Glomerular endothelial cell (primary cell): Measurements from ENCODE around the gene CKM. TPM values are rescaled to one million over a fixed set of nuclear protein-coding genes. Genes with fewer than 3 reads are reported as not detected.
"Not testable (repeated sequence)": the region's sequence is repeated elsewhere in the genome, so short reads cannot be mapped to it uniquely, and the experiment has no call there.

Experiments
- DNase-seq: peaks from one replicate; pipeline ENCODE4 v3.0.0-alpha.2; 2011; ENCODE audit warnings: low read depth, low spot score; ENCODE audit errors: extremely low read depth
- total RNA-seq: library from RNA; depleted of rRNA; stranded (reverse); fragments of >200 nt; gene quantifications from 2 replicates; pipeline ENCODE4 v1.2.3, GENCODE V29; 2015

CKM gene
- total RNA-seq, 1 donor from 2014 or later, result not detected

DNA sequence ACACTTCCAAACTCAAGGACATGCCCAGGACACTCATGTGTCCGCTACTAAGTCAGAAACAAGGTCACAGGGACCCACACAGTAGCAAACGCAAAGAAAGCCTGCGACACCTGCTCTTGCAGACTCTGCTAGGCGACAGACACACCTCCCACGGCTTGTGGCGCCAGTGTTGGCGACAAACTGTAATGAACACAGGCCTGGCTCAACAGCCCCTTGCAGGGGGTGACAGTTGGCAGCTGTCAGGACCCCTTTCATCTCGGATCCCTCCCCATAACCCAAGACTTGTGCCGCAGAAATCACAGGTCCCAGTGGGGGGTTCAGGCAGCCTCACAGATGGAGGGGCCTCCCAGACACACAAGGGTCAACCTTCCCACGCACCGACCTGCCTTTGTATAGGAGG, 364 bp downstream of the CKM start:
- no peak for DNase-seq

- no peak for DNase-seq
These were observed 827 bp downstream of the CKM start for GRCh38 chr19:45321848-45322247.

DNA sequence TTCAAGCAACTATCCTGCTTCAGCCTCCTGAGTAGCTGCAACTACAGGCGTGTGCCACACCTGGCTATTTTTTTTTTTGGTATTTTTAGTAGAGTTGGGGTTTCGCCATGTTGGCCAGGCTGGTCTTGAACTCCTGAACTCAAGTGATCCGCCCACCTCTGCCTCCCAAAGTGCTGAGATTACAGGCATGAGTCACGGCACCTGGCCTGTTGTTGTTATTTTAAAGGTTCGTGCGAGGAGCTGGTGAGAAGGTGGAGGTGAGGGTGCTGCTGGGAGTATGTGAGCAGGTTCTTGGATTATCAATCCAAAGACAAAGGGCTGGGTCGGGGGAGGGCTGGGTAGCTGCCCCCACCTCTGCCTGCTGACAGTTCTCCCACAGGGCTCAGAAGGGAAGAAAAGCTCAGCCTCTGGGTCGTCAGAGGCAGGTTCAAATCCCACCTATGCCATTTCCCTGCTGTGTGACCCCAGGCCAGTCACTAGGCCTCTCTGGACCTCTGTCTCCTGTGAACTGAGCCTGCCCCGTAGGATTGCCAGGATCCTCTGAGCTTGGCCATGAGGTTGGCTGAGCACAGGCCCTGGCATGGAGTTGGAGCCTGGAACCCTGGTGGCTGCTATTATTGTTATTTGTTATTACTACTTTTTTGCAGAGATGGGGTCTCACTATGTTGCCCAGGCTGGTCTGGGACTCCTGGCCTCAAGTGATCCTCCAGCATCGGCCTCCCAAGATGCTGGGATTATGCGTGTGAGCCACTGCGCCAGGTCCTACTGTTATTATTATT, 1.5 kb downstream of the CKM start:
- DNase-seq, result no peak

GRCh38 chr19:45315304-45315703, 7.4 kb downstream of the CKM start:
- no peak for DNase-seq

DNA sequence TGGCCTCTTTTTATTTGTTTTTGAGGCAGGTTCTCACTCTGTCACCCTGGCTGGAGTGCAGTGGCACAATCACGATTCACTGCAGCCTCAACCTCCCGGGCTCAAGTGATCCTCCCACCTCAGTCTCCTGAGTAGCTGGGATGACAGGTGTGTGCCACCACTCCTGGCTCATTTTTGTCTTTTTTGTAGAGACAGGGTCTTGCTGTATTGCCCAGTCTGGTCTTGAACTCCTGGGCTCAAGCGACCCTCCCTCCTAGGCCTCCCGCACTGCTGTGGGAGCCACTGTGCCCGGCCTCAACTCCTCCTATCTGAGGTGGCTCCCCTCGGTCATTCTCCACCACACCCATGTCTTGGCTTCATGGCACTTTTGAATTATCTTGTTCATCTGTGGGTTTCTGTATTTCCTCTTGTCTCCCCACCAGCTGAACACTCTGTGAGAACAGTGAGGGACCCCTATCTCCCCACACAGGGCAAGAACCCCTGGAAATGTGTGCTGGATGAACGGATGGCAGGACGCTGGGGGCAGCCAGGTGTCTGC, 7.9 kb downstream of the CKM start:
- DNase-seq, result no peak

- not testable (repeated sequence) for DNase-seq
These were observed 10.4 kb downstream of the CKM start for GRCh38 chr19:45312285-45312684.

GRCh38 chr19:45311621-45312020, 11.1 kb downstream of the CKM start:
- no peak for DNase-seq

DNA sequence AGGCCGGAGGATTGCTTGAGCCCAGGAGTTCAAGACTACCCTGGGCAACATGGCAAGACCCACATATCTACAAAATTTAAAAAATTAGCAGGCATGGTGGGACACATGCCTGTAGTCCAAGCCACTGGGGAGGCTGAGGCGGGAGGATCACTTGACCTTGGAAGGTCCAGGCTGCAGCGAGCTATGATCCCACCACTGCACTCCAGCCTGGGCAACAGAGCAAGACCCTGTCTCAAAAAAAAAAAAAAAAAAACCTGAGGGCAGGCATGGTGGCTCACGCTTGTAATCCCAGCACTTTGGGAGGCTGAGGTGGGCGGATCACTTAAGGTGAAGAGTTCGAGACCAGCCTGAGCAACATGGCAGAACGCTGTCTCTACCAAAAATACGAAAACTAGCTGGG, 13.4 kb downstream of the CKM start:
- DNase-seq, result not testable (repeated sequence)

DNA sequence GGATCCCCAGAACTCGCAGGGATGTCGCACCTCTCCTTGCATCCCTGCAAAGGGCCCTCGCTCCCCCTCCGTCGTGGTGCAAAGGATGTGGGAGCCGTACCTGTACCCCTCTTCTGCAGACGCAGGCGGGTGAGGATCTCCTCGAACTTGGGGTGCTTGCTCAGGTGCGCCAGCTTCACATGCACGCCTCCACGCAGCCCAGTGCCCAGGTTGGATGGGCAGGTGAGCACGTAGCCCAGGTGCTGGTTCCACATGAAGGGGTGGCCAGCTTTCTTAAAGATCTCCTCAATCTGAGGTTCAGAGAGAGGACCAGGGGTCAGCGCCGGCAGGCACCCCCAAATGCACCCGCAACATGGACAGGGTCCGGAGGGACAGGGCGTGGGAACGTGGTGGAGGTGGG, 15.3 kb downstream of the CKM start:
- DNase-seq, result no peak

DNA sequence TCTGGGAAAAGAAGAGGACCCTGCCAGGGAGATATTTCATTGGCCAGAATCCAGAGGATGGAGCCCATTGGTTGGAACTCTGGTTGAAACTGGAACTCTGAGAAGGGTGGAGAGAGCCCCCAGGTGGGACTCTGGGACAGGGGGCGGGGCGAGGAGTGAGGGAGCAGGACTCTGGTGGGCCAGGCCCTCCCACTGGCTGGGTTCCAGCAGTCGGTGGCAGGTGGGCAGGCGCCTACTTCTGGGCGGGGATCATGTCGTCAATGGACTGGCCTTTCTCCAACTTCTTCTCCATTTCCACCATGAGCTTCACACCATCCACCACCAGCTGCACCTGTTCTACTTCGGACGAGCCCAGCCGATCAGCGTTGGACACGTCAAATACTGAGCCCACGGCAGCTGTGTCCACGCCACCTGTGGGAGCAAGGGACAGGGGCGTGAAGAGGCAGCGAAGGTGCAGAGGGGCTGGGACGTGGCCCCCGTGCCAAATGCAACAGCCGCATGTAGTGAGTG, 16.1 kb downstream of the CKM start:
- no peak for DNase-seq

- DNase-seq, result no peak
These were observed 16.6 kb downstream of the CKM start for GRCh38 chr19:45306040-45306439.

DNA sequence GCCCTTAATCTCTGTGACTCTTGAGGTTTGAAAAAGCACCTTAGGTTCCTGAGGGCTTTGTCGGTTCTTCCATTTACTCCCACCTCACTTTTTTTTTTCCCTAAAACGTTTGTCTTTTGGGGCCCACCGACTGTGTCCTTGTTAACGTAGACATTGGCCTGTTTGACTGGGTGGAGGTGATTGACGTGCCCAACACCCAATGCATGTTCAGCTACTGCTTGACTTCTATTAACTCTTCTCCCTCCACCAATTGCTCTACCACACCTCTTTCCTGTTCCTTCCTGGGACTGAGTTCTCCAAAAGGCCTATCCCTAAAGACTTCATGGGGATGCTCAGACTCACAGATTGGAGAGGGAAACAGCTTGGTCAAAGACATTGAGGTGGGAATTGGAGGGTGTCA, 17.3 kb downstream of the CKM start:
- DNase-seq, result no peak

GRCh38 chr19:45305007-45305406, 17.7 kb downstream of the CKM start:
- no peak for DNase-seq

DNA sequence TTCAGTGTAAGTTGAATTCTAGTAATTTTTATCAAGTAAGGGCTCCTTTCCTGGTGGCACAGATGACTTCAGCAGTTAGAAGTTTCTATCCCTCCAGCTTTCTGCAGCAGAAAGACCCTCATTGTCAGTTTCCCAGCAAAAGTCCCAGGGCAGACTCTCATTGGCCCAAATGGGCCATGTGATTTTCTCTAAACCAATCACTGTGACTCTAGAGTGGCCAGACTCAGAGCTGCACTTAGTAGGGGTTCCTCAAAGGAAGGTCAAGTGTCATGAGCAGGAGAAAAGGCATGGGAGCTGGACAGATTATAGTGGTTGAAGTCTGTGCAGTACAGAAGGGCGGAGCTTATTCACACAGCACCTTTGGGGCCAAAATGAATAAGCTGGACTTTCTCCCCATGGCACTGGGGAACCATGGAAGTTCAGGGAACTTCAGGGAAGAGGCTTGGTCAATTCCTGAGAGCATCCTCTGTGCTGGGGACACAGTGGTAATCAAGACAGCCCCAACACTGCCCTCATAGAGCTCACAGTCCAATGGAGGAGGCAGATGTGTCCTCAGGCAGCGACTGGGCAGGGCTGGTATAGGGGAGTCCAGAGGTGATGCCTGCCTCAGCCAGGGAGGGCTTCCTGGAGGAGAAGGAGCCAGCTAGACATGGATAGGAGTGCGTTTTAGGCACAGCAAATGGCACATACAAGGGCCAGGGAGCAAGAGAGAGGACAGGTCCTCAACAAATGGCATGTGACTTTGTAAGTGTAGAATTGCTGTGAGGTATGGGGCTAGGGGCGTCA, 18.3 kb downstream of the CKM start:
- DNase-seq, result no peak

GRCh38 chr19:45303269-45304060, 19.2 kb downstream of the CKM start:
- no peak for DNase-seq

DNA sequence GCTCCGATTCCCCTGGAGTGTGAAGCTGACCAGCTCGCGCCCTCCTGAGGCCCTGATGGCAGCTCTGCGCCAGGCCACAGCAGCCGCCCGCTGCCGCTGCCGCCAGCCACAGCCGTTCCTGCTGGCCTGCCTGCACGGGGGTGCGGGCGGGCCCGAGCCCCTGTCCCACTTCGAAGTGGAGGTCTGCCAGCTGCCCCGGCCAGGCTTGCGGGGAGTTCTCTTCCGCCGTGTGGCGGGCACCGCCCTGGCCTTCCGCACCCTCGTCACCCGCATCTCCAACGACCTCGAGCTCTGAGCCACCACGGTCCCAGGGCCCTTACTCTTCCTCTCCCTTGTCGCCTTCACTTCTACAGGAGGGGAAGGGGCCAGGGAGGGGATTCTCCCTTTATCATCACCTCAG, 20.3 kb downstream of the CKM start:
- no peak for DNase-seq

DNA sequence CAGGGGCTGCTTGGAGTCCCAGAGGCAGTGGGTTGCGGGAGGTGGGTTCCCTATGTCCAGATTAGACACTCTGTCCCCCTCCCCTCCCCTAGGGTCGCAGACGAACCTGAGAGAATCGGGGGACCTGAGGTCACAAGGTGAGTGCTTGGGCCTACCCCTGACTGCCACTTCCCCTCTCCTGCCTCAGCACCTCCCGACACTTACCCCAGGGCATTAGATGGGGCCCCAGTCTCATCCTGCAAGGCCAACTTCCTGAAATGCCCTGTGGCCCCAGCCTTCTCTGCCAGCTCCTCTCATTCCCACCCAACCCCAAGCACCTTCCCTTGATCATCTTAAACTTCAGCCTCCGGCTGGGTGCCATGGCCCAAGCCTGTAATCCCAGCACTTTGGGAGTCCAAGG, 23.0 kb downstream of the CKM start:
- no peak for DNase-seq

DNA sequence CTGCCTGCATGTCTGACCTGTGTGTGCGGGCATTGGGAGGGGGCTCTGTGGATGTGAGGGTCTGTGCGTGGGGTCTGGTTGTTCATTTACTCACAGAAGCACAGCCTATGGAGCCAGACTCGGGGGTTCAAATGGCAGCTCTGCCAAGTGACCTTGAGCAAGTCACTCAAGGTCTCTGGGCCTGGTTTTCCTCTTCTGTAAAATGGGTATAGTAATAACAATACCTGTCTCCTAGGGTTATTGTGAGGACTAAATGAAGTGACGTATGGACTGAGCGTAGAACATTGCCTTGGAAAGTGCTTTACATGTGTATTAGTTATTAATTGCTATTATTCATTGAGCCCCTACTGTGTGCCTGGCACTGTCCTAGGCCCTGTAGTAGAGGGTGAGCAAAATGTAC, 24.4 kb downstream of the CKM start:
- DNase-seq, result no peak

DNA sequence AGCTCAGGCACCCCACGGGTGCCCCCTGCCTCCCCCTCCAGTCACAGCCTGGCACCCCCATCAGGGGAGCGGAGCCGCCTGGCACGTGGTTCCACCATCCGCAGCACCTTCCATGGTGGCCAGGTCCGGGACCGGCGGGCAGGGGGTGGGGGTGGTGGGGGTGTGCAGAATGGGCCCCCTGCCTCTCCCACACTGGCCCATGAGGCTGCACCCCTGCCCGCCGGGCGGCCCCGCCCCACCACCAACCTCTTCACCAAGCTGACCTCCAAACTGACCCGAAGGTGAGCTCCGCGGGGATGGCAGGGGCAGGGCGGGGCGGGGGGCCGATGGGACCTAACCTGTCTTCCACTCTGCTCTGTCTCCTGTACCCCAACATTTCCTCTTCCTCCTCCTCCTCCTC, 25.0 kb downstream of the CKM start:
- DNase-seq, result no peak

DNA sequence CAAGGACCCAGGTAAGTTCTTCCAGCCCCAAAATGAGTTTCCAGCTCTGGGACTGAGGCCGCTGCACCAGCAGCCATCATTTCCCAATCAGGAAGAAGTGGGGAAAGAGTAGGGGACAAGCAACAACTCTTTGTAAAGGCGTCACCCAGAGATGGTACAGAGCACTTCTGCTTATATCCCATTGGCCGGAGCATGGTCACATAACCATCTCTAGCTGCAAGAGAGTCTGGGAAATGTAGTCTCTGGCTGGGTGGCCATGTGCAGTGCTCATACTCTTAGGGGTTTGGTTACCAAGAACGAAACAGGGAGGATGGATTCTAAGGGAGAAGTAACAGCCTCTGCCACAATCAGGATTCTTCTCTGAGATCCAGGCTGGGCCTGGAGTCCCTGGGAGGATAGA, 26.3 kb downstream of the CKM start:
- DNase-seq, result no peak

DNA sequence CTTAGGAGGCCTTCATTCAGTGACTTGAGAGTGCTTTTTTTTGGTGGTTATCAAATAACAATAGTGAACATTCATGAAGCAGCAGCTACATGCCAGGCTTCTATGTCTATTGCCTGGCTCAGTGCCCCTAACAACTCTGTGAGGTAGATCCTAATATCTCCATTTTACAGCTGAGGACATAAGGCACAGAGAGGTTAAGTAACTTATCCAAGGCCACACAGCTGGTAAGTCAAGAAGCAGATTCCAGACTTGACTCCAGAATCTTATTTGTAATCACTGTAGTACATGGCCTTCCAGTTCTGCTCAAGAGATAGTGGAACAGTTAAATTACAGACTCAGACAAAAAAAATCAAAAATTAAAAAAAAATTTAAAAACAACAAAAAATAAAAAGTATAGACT, 26.8 kb downstream of the CKM start:
- no peak for DNase-seq
